Adrenal gland (tissue), 5 donors: ENCODE data around the gene MBD3L3.

ENCODE experiments used
- POLR2A ChIP-seq, 2 donors: fragments of 450-650 bp; IDR thresholded peaks; one replicate each; pipeline ENCODE4 v1.6.1; 2017; ENCODE audit warnings: antibody characterized with exemption in 2 of 2, mild to moderate bottlenecking in 2 of 2, moderate library complexity in 1 of 2
- TF ChIP-seq, protein P1 (sequence below), 6 experiments: fragments of 450-650 bp in 4 of 6; fragments of 200-600 bp in 2 of 6; sonication (generic) in 1 of 6; IDR thresholded peaks; 1 replicate in 5 of 6; 2 replicates in 1 of 6; pipeline versions ENCODE4 v1.5.1 to v1.8.0; 2016 to 2021; ENCODE audit warnings: antibody characterized with exemption in 6 of 6, mild to moderate bottlenecking in 2 of 6, moderate library complexity in 1 of 6
- donor health status: DM: no; HTN: no; CAD: no.

DNA sequence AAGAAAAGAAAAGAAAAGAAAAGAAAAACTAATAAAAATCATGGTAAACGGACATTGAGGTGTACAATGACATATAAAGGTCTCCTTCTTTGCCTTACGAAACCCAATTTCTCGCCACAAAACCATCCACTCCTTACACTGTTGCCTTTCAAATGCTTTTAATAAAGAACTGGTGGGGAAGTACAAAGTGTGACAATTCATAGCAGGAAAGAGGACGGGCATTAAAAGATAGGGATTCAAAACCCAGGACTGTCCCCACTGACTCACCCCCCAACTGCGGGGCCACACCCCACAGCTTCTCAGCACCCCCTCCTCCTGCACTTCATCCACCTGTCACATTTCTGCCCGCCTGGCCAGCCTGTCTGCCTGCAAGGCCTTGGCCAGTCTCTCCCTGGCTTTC is 39.6 kb downstream of the MBD3L3 start:
- TF ChIP-seq, protein P1, sequence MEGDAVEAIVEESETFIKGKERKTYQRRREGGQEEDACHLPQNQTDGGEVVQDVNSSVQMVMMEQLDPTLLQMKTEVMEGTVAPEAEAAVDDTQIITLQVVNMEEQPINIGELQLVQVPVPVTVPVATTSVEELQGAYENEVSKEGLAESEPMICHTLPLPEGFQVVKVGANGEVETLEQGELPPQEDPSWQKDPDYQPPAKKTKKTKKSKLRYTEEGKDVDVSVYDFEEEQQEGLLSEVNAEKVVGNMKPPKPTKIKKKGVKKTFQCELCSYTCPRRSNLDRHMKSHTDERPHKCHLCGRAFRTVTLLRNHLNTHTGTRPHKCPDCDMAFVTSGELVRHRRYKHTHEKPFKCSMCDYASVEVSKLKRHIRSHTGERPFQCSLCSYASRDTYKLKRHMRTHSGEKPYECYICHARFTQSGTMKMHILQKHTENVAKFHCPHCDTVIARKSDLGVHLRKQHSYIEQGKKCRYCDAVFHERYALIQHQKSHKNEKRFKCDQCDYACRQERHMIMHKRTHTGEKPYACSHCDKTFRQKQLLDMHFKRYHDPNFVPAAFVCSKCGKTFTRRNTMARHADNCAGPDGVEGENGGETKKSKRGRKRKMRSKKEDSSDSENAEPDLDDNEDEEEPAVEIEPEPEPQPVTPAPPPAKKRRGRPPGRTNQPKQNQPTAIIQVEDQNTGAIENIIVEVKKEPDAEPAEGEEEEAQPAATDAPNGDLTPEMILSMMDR (IDR thresholded peaks at IDR 0.05): no peak
- no peak for TF ChIP-seq POLR2A (IDR thresholded peaks at IDR 0.05)
